Kidney capillary endothelial cell (primary cell): ENCODE data around the gene SIK3.

Experiments used
- DNase-seq: peaks from one replicate; pipeline ENCODE4 v3.0.0-alpha.2; 2018; ENCODE audit warnings: low spot score

The SIK3 gene

DNA sequence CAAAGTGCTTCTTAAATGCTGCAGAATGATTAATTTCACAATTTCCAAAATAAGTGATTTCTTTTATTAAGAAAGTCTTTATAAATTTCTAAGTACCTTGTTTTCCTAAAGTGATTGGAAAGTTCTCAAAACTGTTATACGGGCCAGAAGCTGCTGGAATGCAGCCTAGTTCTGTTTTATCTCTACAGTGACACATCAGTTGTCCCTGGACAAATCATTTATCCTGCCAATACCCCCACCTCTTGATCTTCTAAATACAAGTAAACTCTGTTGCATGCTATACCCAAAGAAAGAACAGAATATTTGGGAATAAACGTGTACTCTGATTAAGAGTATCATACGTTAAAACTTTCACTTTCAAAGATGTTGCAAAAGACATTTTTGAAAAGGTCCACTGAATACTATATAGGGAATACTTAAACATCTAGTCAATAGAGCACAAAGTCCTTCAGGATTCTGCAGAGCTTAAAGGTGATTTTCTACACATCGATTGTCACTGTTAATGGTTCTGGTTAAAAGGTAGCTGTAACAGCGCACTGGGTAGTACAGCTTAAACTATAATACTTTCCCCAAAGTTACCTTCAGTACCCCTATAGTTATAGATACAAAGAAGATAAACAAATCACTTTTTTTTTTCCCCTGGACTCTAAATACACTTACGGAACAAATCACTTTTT lies 168.7 kb downstream of the SIK3 start:
- no peak for DNase-seq

DNA sequence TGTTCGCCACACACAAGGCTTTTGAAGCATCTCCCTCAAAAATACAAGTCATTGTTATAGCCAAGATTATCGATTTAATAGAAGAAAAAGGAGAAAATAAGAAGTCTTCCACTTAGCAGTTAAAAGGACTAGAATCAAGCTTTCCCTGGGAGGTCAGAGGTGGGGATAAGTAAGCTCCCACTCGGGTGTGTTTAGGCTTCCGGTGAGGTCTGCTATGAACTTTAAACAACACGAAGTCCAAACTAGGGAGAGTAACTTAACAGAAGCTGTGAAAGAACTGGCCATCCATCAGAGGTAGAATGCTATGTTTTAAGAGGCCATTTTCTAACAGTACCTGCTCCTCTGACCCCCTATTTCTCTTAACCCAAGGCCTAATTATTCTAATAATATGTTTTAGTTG lies 169.4 kb downstream of the SIK3 start:
- DNase-seq, result no peak

DNA sequence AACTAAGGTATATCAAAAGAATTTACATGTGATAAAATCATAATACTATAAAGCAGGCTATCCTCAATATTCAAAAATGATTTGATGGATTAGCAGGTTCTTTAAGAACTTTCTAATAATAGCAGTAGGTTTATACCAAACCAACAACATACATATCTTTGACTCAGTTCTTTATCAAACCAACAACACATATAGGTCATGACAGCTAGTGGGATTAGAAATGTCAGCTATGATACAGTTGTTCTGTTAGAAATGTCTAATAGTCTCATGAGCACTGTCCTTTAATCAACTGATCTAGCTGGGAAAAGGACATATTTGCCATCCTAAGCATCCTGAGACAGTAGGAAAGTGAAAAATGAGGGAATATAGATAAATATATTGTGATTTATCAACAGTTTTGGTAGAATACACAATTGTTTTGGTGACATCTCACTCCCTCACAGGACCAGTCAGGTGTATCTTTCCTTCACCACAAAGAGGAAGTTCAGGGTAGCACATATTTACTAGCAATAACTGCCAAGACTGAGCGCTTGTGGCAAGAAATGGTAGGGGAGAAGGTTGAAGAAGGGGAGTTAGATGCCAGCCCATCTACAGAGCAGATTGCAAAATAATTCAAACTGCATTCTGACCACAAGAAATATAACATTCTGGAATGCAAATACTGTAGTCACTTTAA lies 170.0 kb downstream of the SIK3 start:
- no peak for DNase-seq

DNA sequence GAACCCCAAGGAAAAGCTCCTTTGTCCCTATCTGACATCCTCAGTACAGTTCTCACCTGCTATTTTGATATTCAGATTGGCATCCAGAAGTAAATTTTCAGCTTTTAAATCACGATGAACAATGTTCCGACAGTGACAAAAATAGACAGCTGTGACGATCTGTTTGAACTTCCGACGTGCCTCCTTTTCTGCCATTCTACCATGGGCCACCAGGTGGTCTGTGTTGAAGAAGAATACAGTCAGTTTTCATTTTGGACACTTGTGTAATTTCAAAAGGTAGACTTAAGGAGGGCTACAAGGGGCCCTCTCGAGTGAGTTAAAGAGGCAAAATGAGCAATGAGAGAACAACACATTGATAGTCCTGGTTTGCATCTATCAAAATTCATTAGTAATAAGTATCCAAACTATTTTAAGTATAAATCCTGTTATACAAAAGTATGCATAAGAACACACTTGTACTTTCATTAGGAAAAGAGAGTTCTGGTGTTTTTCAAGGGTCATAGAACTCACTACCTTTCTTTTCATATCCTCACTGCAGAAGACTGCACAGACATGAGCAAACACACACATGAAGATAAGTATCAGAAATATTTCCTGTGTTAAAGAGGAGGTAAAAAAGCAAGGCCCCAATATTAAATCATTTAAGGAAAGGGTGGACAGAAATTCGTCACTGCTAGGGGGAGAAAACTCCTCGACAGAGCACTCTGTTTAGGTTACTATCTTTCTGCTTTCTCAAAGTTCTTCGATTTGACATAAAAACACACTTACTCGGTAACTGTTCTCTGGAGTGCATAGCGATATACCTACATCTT lies 170.9 kb downstream of the SIK3 start:
- no peak for DNase-seq

DNA sequence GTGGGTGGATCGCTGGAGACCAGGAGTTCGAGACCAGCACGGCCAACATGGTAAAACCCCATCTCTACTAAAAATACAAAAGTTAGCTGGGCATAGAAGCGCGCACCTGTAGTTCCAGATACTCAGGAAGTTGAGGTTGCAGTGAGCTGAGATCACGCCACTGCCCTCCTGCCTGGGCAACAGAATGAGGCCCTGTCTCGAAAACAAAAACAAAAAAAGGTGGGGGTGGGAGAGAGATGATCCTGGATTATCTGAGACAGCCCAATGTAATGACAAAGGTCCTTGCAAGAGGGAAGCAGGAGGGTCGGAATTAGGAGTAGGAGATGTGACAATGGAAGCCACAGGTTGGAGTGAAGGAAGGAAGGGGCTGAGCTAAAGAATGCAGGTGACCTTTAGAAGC lies 173.2 kb downstream of the SIK3 start:
- DNase-seq, result no peak

DNA sequence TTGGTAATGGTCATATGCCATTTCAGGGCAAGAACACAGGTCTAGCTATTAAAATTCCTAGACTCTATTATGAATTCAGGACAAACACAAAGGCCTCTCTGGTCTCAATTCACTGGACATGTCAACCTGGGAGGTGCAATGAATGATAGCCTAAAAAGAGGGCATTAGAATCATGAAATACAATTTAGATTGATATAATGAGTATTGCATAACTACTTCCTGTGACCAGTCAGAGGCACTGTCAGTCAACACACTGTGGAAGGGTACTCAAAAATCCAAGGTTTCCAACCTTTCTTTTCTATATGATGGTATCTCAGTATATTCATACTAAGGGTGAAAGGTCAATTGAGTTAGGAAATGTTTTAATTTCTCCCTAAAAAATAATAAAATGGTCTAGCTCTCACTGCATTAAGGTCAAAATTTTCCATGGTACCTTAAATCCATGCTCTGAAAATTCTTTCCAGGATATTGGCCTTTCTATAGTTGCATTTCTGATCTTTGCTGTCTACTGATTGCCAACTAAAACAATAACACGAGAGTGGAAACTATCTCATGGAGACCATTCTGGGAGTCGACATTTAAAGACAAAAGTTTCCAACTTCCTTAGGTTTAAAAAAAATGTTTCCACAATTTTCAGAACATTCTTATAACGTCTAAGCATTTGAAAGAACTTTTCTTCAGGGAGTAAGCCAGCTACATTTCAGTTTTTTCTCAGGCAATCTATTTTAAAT lies 179.1 kb downstream of the SIK3 start:
- no peak for DNase-seq

DNA sequence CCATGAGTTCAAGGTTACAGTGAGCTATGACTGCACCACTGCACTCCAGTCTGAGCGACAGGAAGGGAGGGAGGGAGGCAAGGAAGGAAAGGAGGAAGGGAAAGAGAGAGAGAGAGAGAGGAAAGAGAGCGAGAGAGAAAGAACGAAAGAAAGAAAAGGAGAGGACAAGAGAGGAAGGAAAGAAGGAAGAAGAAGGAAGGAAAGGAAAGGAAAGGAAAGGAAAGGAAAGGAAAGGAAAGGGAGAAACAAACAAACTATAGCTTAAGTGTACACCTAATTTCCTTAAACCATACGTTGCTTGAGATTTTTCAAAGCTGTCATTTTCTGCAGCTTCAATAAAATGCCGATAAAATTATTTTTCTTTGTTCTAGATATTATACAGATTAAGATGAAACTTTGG lies 180.6 kb downstream of the SIK3 start:
- DNase-seq, result no peak

DNA sequence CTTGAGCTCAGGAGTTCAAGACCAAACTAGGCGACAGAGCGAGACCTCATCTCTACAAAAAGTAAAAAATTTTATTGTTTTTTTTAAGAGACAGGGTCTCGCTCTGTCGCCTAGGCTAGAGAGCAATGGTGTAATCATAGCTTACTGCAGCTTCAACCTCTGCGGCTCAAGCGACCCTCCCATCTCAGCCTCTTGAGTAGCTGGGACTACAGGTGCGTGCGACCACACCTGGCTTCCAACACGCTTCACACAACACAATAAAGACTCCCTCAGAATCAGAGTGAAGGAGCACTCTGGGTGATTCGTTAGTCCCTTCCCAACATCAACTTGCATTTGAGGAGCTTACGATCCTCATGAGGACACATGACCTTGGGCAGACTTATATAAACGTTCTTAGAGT lies 181.3 kb downstream of the SIK3 start:
- no peak for DNase-seq

DNA sequence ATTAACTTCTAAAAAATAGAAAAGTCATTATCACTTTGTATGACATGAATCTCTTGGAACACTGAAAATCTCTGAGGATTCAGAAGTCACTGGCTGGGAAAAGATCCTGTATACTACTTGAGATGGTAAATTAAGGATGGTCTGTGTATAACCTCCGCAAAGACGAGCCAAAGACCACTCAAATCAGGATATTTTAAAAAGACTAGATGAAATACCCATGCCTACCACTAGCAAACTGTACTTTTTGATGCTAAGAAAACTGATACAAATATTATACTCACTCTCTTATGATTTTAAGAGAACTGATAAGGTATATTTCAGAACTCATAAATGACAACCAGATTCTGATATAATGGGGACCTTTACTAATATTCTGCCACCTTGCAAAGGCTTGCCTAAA lies 182.2 kb downstream of the SIK3 start:
- DNase-seq, result no peak

DNA sequence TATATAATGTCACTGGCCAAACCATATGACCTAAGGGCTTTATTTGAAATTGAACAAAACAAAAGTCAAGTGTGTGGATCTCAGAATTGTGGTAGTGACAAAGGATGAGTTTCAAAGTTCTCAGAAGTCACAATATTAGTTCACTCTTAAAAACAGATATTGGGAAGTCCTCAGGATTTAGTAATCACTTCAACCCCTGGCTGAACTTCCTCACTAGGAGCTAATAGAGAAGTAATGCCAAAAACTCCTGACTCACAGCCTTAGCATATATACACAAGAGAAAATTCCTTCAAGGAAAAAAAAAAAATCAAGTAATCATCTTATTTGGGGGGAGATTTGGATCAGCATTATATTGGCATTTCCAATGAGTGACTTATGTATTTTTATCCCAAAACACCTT lies 185.2 kb downstream of the SIK3 start:
- DNase-seq, result no peak

DNA sequence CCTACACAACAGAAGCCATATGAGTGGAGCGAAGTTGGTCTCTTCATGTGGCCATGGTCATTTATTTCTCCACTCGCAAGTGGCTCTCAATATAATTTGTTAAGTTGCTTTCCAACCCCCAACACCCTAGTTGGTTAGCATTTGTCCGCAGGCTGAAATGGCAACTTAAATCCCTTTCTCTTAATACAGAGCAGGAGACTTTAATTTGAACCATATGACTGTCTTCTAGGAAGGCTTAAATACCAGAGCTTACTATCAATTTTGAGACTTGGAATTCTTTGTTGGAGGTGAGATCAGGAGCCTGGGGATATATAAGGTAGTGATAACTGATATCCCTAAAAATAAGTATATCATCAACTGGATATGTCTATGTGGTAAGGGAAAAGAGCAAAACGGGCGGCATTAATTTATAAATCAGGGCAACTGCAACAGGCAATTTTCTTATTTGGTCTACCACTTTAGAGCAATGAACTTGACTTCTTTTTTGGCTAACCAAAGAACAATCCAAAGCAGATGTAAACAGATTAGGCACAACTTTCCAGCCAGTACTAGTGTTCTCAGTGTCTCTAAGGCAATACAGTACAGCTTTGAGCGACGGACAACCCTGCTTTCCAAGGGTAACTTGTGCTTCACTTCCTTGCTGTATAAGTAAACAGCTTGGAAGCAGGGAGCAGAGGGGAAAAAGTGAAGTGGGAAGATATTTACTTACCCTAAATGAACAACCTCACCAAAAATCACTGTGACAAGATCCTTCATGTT lies 186.1 kb downstream of the SIK3 start:
- no peak for DNase-seq

DNA sequence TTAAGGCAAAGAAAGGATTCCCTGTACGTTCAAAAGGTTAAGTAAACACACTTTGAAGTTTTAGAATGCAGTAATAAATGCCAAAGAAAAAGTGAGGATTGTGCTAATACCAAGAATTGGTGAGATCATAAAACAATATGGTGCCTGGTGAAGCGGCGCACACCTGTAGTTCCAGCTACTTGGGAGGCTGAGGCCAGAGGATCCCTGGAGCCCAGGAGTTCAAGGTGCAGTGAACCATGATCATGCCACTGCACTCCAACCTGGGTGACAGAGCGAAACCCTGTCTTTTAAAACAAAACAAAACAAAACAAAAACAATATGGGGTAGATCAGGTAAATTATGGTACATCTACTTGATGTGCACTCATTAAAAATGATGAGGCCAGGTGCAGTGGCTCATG lies 187.4 kb downstream of the SIK3 start:
- DNase-seq, result no peak

DNA sequence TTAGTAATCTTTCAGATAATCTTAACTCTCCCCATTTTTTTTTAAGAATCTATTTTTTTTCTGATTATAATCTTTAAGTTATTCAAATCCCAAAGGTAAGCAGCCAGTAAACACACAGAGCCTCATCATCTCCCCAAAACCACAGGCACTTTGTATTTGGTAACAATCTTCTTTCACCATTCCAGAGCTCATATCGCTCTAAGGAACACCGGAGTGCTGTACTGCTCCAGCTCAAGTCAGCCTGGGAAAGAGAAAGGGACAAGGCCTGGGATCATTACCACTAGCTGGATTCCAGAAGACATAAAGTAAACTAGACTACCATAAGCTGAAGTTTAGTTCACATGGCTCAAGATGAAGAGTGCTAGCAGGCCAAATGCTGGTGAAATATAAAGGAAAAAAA lies 187.8 kb downstream of the SIK3 start:
- no peak for DNase-seq

DNA sequence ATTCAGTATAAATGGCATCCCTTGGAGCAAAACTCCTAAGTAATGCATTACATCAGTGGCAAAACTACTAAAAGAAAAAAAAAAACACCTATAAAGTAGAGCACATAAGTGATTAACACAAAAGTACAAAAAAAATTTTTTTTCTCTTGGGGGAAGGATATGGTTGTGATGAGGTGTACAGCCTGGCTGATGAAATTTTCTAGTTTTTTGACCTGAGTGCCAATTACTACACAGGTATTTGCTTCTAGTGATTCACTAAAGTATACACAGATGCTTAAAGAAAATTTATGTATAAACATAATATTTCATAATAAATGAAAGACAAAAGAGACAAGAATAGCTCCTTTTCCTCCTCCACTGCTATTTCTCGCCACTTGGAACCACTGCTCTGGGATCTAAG lies 189.0 kb downstream of the SIK3 start:
- DNase-seq, result no peak

DNA sequence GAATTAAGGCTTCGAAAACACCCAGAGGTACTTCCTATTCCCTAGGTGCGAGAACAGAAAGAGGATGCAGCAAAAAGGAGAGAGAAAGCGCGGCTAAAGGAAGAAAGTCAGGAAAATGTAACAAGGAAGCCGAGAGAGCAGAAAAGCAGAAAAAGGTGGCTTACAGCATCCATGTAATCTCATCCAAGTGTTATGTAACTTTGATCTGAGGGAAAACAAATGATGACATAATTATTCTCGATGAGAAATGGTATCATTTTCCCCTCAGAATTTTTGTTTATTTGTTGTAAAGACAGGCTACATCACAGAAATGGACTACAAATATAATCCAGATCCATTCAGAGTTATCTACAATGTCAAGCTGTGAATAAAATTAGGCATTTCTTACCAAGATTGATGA lies 191.7 kb downstream of the SIK3 start:
- no peak for DNase-seq

DNA sequence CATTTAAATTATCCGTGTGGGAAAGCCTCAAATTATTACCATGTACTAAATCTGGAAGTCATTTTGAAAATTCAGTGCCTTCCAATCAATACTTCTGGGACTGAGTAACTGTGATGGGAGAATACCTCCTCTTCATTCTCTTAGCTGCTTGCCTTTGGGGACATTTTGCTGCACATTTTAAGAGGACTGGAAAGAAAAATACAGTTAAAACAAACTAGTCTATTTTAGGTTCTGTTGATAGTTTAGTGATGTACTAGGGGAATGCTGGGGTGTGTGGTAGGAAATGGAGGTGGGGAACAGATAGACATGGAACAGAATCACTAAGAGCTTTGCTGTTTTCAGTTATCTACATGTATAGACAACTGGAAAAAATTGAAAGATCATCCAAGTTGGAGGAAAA lies 195.1 kb downstream of the SIK3 start:
- DNase-seq, result no peak

DNA sequence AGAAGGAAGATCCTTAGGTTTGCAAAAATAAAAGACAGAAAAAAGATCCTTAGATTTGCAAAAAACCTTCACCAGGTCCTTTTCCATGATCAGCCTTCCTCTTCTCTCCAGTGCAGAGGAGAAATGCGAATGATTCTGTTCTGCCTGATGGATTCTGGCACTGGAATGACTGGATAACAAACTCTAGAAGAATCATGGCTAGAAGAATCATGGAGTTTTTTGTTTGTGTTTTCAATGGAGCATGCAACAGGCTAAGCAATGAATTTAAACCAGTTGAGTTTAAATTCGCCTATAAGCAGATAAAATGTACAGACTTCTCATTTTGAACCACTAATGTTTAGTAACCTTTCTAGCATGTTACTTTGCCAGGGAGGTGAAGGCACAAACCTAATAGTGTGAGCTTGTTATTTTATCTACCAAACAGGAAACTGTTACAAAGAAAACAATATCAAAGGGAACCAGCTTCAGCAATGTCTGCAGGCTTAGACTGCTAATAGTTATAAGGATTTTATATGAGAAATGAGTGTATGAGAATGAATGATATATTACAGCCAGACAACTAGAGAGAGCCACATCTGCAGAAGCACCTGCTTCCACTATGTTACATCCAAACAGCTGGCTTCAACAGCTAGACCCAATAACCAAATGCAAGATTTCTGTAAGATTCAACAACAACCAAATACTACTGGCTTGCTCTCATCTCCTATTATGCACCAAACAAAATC lies 196.1 kb downstream of the SIK3 start:
- DNase-seq, result no peak

DNA sequence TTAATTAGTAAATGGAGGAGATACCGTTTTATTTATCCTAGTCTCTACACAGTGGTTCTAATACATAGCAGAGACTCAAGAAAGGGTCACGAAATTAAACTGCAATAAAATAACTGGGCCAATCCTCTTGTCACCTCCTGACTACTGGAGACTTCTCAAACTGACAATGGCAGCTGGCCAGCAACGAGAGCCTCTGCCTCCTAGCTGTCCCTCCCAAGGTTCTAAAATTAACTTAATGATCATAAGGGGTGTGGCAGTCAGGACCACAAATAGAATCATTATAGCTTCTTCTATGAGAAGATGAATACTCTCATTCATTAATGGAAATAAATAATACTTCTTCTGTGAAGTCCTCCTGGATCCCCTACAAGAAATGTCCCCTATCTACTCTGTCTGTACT lies 197.0 kb downstream of the SIK3 start:
- no peak for DNase-seq

DNA sequence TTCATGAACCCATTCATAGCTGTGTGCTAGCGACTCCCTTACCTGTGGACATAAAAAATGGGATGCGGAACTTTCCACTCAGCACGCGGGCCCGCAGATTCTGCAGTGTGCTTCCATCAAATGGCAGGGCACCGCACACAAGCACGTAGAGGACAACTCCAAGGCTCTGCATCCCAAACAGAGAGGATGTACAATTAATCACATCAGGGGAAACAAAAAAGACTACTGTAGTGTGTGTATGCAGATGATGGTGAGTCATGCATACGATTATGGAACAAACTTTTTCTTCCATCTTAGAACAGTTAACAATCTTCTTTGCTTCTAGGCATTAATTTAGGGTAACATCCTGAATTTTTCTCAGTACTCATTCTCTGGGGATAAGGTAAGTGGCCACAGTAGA lies 202.0 kb downstream of the SIK3 start:
- DNase-seq, result no peak

DNA sequence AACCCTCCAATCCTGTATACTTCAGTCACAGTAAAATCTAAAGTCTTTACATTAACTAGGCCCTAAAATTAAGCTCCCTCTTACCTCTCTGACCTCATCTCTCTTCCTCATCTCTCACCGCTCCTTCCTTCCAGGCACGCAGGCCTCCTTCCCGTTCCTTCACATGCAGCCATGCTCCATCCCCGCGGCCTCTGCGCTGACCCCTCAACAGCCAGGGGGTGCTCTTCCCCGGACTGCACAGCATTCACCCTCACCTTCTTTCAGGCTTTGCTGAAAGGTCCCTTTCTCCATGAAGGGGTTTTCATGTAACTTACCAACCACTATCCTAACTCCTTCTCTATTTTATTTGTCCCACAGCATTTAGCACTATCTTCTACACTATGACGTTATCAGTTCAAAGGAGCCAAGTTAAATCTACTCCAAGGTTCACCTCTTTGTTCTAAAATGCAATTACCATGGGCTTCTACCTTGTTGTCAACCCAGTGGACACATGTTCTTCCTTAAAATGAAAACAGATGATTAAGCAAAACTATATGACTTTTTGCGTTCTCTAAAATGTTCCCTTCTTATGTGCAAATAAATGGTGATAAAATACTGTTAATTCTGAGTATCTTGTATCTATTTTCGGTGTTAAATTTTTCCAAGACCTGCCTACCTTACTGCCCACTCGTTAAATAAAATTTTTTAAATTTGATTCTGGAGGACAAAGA lies 203.0 kb downstream of the SIK3 start:
- no peak for DNase-seq

DNA sequence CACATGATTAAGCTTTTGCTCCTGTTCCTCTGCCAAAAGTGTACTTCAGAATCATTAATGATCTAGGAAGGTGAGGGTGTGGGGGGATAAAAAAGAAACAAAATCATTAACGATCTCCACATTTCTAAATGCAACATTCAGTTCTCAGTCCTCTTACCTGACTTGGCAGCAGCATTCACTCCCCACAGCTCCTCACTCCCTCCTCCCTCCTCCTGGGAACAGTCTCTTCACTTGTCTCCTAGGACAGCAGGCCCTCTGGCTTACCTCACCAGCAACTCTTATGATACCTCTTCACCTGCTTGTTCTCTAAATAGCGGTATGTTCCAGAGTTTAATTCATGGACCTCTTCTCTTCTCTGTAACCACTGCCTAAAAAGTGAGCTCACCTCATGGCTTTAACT lies 204.3 kb downstream of the SIK3 start:
- no peak for DNase-seq
